GM12872 (cell line): Measurements from ENCODE around the gene SOD3.

Source experiments
- TF ChIP-seq, protein P1 (sequence below): IDR thresholded peaks from 3 replicates; pipeline ENCODE4 v1.5.1; 2011; ENCODE audit warnings: low read depth, mild to moderate bottlenecking, low read length, moderate library complexity; ENCODE audit not compliant: insufficient read depth

The SOD3 gene

DNA sequence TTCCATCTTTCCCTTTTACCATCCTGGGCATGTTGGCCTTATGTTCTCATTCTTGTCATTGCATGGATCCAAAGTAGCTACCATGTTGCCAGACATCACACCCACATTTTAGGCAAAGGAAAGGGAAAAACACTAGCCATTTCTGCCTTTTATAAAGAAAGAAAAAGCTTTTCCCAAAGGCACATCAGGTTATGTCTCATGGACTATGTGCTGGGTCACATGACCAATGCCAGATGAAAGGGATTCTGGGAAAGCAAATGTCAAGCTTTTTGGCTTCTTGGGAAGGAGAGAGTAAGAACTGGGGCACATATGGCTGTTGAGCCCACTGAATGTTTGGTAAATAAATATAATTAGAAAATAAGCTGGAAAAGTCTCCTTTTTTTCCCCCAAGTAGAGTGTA lies 4.3 kb upstream of the SOD3 start:
- TF ChIP-seq, protein P1, sequence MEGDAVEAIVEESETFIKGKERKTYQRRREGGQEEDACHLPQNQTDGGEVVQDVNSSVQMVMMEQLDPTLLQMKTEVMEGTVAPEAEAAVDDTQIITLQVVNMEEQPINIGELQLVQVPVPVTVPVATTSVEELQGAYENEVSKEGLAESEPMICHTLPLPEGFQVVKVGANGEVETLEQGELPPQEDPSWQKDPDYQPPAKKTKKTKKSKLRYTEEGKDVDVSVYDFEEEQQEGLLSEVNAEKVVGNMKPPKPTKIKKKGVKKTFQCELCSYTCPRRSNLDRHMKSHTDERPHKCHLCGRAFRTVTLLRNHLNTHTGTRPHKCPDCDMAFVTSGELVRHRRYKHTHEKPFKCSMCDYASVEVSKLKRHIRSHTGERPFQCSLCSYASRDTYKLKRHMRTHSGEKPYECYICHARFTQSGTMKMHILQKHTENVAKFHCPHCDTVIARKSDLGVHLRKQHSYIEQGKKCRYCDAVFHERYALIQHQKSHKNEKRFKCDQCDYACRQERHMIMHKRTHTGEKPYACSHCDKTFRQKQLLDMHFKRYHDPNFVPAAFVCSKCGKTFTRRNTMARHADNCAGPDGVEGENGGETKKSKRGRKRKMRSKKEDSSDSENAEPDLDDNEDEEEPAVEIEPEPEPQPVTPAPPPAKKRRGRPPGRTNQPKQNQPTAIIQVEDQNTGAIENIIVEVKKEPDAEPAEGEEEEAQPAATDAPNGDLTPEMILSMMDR, result no peak

DNA sequence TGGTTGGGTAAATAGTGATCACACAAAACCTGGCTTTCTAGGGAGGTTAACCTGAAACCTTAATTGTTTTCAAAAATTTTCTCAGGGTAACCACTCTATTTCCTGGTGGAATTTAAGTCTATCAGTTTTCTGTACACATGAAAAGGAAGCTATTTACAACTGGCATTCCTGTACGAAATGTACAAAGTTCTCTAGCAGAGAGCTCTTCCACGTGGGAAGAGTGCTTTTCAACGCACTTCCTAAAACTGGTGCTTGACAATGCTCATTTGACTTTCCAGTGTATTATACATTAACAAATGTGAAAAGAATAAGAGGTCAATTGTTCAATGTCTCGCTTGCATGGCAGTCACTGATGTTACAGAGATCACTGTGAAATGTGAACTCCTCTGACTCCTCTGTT lies 2.8 kb upstream of the SOD3 start:
- TF ChIP-seq, protein P1, result no peak

DNA sequence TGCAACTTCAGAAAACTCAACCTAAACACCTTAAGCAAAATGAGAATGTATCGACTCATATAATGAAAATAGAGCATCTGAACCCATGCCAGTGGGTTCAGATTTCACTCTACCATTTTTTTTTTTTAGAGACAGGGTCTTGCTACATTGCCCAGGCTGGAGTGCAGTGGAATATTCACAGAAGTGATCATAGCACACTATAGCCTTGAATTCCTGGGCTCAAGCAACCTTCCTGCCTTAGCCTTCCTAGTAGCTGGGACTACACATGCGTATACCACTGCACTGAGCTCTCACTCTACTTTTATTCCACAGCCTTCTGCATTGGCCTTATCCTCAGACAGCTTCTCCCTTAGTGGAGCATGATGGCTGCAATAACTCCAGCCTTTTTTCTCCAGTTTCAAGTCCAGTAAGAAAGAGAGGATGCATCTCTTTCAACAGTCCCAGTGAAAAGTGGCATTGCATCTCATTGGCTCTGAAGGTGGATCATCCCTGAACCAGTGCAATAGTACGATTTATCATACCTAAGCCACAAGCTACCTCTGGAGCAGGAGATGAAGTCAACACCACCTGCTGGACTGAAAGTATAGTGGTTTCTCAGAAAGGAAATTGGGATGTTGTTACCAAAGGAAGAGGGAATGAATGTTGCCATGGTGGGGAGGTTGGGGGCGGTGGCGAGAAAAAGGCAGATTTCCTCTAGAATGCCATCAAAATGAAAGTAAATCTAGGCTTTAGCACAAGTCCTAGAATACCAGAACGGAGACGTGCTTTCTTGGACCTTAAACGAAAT lies 2.0 kb upstream of the SOD3 start:
- TF ChIP-seq, protein P1, result no peak

DNA sequence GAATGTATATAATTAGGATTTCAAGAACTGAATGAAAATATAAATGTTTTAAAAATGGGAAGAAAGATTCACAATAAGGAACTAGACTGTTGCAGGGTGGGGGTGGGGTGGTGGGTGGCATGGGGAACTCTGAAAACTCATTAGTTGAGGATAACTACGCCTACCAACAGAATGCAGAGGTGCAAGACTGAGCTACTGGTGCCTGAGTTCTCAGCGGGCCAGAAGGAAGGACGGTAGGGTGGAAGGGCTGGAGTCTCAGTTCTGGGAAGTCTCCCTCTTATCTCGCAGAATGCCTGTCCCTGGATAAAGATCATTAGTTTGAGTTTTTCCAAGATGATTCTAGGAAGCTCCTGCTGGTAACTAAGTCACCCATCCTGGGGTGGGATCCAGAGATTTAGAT lies 1.3 kb upstream of the SOD3 start:
- TF ChIP-seq, protein P1, result no peak

DNA sequence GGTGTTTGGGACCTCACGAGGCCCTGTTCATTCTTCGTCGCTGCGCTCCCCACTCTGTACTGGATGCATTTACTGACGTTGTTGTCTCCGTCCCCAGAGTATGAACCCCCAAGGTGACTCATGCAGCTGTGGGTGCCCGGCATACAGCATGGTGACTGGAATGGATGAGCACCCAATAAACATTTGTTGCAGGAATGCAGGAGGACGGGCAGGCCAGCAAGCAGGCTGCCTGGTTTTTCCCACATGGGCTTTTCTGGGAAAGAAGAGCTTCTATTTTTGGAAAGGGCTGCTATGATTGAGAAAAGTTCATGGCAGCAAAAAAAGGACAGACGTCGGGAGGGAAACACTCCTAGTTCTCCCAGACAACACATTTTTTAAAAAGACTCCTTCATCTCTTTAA lies 893 bp upstream of the SOD3 start:
- TF ChIP-seq, protein P1, result no peak

DNA sequence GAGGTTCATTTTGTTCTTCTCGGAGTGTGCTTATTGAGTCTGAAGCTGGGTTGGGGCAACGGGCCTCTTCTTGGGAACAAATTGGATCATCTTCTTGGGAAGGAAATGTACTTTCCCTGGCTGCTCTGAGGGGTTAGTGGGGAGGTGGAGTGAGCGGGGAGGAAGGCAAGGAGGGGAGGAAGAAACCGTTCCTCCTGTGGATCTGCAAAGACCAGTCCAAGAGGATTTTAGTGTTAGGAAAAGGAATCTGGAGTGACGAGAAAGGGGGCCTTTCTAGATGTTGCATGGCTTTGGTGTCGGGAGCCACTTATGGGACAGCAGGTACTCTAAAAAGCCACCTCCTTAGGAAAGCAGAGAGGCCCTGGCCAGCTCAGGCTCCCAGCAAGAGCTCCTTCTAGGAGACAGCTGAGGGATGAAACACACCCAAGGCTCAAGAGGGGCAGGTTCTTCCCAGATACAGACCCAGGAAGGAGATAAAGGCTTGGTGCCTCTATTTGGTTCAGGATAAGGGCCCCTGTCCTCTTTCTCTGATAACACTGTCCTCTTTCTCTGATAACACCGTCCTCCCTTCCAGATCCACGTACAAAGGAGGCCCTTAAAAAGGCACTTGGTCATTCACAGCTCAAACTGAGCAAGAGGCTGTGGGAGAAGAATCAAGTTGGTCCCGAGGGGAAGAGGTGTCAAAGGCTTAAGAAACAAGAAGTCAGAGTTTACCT lies 451 bp downstream of the SOD3 start:
- TF ChIP-seq, protein P1, result no peak

DNA sequence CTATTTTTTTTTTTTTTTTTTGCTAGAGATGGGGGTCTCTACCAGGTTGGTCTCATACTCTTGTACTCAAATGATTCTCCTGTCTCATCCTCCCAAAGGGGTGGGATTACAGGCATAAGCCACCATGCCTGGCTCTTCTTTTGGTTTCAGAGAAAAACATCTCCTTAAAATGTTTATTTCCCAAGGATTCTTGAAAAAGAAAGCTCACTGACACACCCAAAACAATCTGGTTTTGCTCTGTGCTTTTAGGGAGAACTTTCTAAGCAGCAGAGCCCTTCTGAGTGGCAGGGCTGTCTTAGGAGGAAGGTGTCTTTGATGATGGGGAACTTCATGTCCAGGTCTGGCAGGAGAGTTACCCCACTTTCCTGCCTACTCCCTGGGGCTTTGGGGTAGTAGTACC lies 1.2 kb downstream of the SOD3 start:
- TF ChIP-seq, protein P1, result no peak
